Lung (tissue), 12 donors: ENCODE data around the gene HPCAL4. TPM values are rescaled to one million over a fixed set of nuclear protein-coding genes. Genes with fewer than 3 reads are reported as not detected.
A peak's percentile ranks its signal among the peaks of the same experiment; 100 is the strongest.

ENCODE experiments used
- ATAC-seq: fragments of 200-7000 bp; cut with Tn5 transposase; one replicate; pipeline ENCODE4 v1.9.1; 2020; ENCODE audit warnings: moderate number of reproducible peaks; ENCODE audit not compliant: insufficient read depth, low FRiP score
- DNase-seq, 3 donors: peaks; one replicate each; pipeline ENCODE4 v3.0.0-alpha.2; 2013 to 2017
- H3K27ac ChIP-seq, 2 donors: one replicate each; pipeline ENCODE4 v1.5.1; 2013; ENCODE audit warnings: mild to moderate bottlenecking in 2 of 2, moderate library complexity in 2 of 2, control low read depth in 1 of 2, inconsistent platforms in 1 of 2, low read depth in 1 of 2, low read length in 1 of 2
- H3K27me3 ChIP-seq, 3 donors: one replicate each; pipeline ENCODE4 v1.5.1; 2013; ENCODE audit warnings: low read length in 2 of 3; ENCODE audit not compliant: control insufficient read depth in 3 of 3, insufficient read depth in 3 of 3
- H3K36me3 ChIP-seq, 4 donors: one replicate each; pipeline ENCODE4 v1.5.1; 2013; ENCODE audit warnings: low read length in 4 of 4, mild to moderate bottlenecking in 1 of 4, moderate library complexity in 1 of 4; ENCODE audit not compliant: control insufficient read depth in 4 of 4, insufficient read depth in 4 of 4
- H3K4me1 ChIP-seq, 5 donors: one replicate each; pipeline ENCODE4 v1.5.1; 2013; ENCODE audit warnings: low read length in 5 of 5, mild to moderate bottlenecking in 2 of 5, moderate library complexity in 1 of 5; ENCODE audit not compliant: control insufficient read depth in 5 of 5, insufficient read depth in 5 of 5
- H3K4me3 ChIP-seq: one replicate; pipeline ENCODE4 v1.5.1; 2013; ENCODE audit warnings: mild to moderate bottlenecking, control low read depth, moderate library complexity
- H3K9ac ChIP-seq, 2 donors: one replicate each; pipeline ENCODE4 v1.5.1; 2013; ENCODE audit warnings: low read length in 2 of 2, control low read depth in 1 of 2; ENCODE audit not compliant: insufficient read depth in 1 of 2
- H3K9me3 ChIP-seq, 4 donors: one replicate each; pipeline ENCODE4 v1.5.1; 2013; ENCODE audit warnings: low read length in 3 of 4, mild to moderate bottlenecking in 1 of 4, moderate library complexity in 1 of 4; ENCODE audit not compliant: control insufficient read depth in 4 of 4, insufficient read depth in 3 of 4
- CTCF ChIP-seq: IDR thresholded peaks from 2 replicates; pipeline ENCODE4 v1.5.1; 2012; ENCODE audit warnings: mild to moderate bottlenecking; ENCODE audit errors: control extremely low read depth, extremely low read depth
- WGBS, 2 donors: extraction: QIAGEN DNeasy Blood & Tissue Kit; methylation state at CpG; one replicate each; pipeline ENCODE4 v1.1.7; 2013; 5-methylcytosine and 5-hydroxymethylcytosine counted together
- polyA plus RNA-seq, 2 donors: library from polyadenylated mRNA; stranded (reverse); fragments of 200-250 nt; gene quantifications; one replicate each; pipeline ENCODE4 v1.2.1, GENCODE V29; 2013
- total RNA-seq, 2 donors: library from RNA; depleted of rRNA in 1 of 2; stranded (reverse); fragments of >200 nt in 1 of 2; gene quantifications; one replicate each; pipeline ENCODE4 v1.2.1, GENCODE V29; 2014 to 2021
- donor health status: control.
- donor health status: control.
- donor health status: Bipolar disorder and iron deficiency.
- donor health status: healthy.
- donor health status: DM: yes; HTN: yes; CAD: no.

Gene HPCAL4
- total and polyA plus RNA-seq, 4 donors = 0.08 to 0.43 (median 0.17) TPM

GRCh38 chr1:39704757-39705156 is 13.5 kb upstream of the HPCAL4 start:
- WGBS, 2 donors = 95 to 100% methylated on average over 1 of the region's 1 CpG
- no peak for DNase-seq

GRCh38 chr1:39701049-39701439 is 9.8 kb upstream of the HPCAL4 start:
- Histone ChIP-seq H3K9ac (no peak overlapping the region), H3K27ac (peak overlapping the region in 1 of 2 donors; percentile 59), H3K4me1 (peaks cover 0 to 17% (median 5%) of the 10 kb centered on the region in 5 donors), H3K36me3 (no peaks in the 10 kb centered on the region), H3K9me3 (peaks cover 0 to 2% (median 0%) of the 10 kb centered on the region in 4 donors), H3K27me3 (peaks cover 0 to 5% (median 0%) of the 10 kb centered on the region in 3 donors), H3K4me3 (no peak overlapping the region)
- ATAC-seq (peak; percentile 42), DNase-seq (peak; percentile 86 to 93 (median 88))
- no peak for TF ChIP-seq CTCF
- 29 to 39% methylated on average over 12 of the region's 12 CpGs for WGBS, 2 donors

More at GRCh38 chr1:39704757-39705156, 13.5 kb upstream of the HPCAL4 start:
- H3K27ac ChIP-seq = no peak overlapping the region
- no peak overlapping the region for H3K4me3 ChIP-seq
- no peaks in the 10 kb centered on the region for H3K9me3 ChIP-seq
- peaks cover 0 to 3% (median 2%) of the 10 kb centered on the region in 3 donors for H3K27me3 ChIP-seq
- TF ChIP-seq CTCF = no peak
- H3K9ac ChIP-seq = no peak overlapping the region
- no peak for ATAC-seq
- H3K4me1 ChIP-seq = peaks cover 0 to 17% (median 5%) of the 10 kb centered on the region in 5 donors
- no peaks in the 10 kb centered on the region for H3K36me3 ChIP-seq

- no peak for TF ChIP-seq CTCF
- Histone ChIP-seq H3K27ac (no peak overlapping the region), H3K9ac (no peak overlapping the region), H3K4me1 (peaks cover 0 to 17% (median 5%) of the 10 kb centered on the region in 5 donors), H3K9me3 (peaks cover 0 to 2% (median 0%) of the 10 kb centered on the region in 4 donors), H3K36me3 (no peaks in the 10 kb centered on the region), H3K4me3 (no peak overlapping the region), H3K27me3 (peaks cover 0 to 7% (median 2%) of the 10 kb centered on the region in 3 donors)
- no peak for DNase-seq
- WGBS, 2 donors = 48 to 74% methylated on average over 3 of the region's 3 CpGs
- ATAC-seq = no peak
These were observed 9.1 kb upstream of the HPCAL4 start for GRCh38 chr1:39700348-39700747.

GRCh38 chr1:39699419-39699818 is 8.2 kb upstream of the HPCAL4 start:
- H3K9ac ChIP-seq = no peak overlapping the region
- H3K9me3 ChIP-seq = peaks cover 0 to 2% (median 0%) of the 10 kb centered on the region in 4 donors
- DNase-seq = no peak
- no peaks in the 10 kb centered on the region for H3K36me3 ChIP-seq
- H3K27ac ChIP-seq = no peak overlapping the region
- 86 to 96% methylated on average over 2 to 3 of the region's 3 CpGs for WGBS, 2 donors
- H3K27me3 ChIP-seq = peaks cover 0 to 15% (median 7%) of the 10 kb centered on the region in 3 donors
- no peak overlapping the region for H3K4me3 ChIP-seq
- H3K4me1 ChIP-seq = peaks cover 0 to 17% (median 5%) of the 10 kb centered on the region in 5 donors
- no peak for ATAC-seq
- TF ChIP-seq CTCF = no peak
